ENCODE measurements around the gene SLC25A18.

The SLC25A18 gene

GRCh38 chr22:17581631-17582030, 18.3 kb downstream of the SLC25A18 start:
- Histone ChIP-seq H3K36me3 (ENCODE audit: low read depth) (no peaks in the 10 kb centered on the region), H3K9me3 (ENCODE audit: severe bottlenecking) (no peaks in the 10 kb centered on the region), H3K27ac (ENCODE audit: poor library complexity, severe bottlenecking) (no peak overlapping the region), H3K4me3 (ENCODE audit: severe bottlenecking) (no peak overlapping the region), H3K4me1 (ENCODE audit: insufficient read depth, poor library complexity, severe bottlenecking) (peaks cover 4% of the 10 kb centered on the region), H3K27me3 (ENCODE audit: insufficient read depth, poor library complexity, severe bottlenecking) (no peaks in the 10 kb centered on the region)
- DNase-seq (ENCODE audit: low spot score) (no peak), ATAC-seq (ENCODE audit: low read depth) (no peak)
- TF ChIP-seq, protein P1, sequence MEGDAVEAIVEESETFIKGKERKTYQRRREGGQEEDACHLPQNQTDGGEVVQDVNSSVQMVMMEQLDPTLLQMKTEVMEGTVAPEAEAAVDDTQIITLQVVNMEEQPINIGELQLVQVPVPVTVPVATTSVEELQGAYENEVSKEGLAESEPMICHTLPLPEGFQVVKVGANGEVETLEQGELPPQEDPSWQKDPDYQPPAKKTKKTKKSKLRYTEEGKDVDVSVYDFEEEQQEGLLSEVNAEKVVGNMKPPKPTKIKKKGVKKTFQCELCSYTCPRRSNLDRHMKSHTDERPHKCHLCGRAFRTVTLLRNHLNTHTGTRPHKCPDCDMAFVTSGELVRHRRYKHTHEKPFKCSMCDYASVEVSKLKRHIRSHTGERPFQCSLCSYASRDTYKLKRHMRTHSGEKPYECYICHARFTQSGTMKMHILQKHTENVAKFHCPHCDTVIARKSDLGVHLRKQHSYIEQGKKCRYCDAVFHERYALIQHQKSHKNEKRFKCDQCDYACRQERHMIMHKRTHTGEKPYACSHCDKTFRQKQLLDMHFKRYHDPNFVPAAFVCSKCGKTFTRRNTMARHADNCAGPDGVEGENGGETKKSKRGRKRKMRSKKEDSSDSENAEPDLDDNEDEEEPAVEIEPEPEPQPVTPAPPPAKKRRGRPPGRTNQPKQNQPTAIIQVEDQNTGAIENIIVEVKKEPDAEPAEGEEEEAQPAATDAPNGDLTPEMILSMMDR (IDR thresholded peaks at IDR 0.05; ENCODE audit: poor library complexity, severe bottlenecking), result no peak

GRCh38 chr22:17583151-17583550, 19.9 kb downstream of the SLC25A18 start:
- TF ChIP-seq, protein P1 (IDR thresholded peaks at IDR 0.05; ENCODE audit: poor library complexity, severe bottlenecking), result no peak
- no peaks in the 10 kb centered on the region for H3K4me1 ChIP-seq (ENCODE audit: insufficient read depth, poor library complexity, severe bottlenecking)

GRCh38 chr22:17586831-17587440, 23.6 kb downstream of the SLC25A18 start:
- no peak for ATAC-seq (ENCODE audit: low read depth)
- TF ChIP-seq, protein P1 (IDR thresholded peaks at IDR 0.05; ENCODE audit: poor library complexity, severe bottlenecking), result no peak
- no peaks in the 10 kb centered on the region for H3K4me1 ChIP-seq (ENCODE audit: insufficient read depth, poor library complexity, severe bottlenecking)
- no peak overlapping the region for H3K27ac ChIP-seq (ENCODE audit: poor library complexity, severe bottlenecking)
- H3K9me3 ChIP-seq (ENCODE audit: severe bottlenecking), result no peaks in the 10 kb centered on the region
- no peak overlapping the region for H3K4me3 ChIP-seq (ENCODE audit: severe bottlenecking)
- peaks cover 11% of the 10 kb centered on the region for H3K36me3 ChIP-seq (ENCODE audit: low read depth)
- no peaks in the 10 kb centered on the region for H3K27me3 ChIP-seq (ENCODE audit: insufficient read depth, poor library complexity, severe bottlenecking)
- no peak for DNase-seq (ENCODE audit: low spot score)

More at GRCh38 chr22:17583151-17583550, 19.9 kb downstream of the SLC25A18 start:
- H3K9me3 ChIP-seq (ENCODE audit: severe bottlenecking), result no peaks in the 10 kb centered on the region
- H3K27me3 ChIP-seq (ENCODE audit: insufficient read depth, poor library complexity, severe bottlenecking), result no peaks in the 10 kb centered on the region
- no peak for DNase-seq (ENCODE audit: low spot score)
- ATAC-seq (ENCODE audit: low read depth), result no peak
- H3K36me3 ChIP-seq (ENCODE audit: low read depth), result no peaks in the 10 kb centered on the region
- H3K27ac ChIP-seq (ENCODE audit: poor library complexity, severe bottlenecking), result no peak overlapping the region
- no peak overlapping the region for H3K4me3 ChIP-seq (ENCODE audit: severe bottlenecking)

DNA sequence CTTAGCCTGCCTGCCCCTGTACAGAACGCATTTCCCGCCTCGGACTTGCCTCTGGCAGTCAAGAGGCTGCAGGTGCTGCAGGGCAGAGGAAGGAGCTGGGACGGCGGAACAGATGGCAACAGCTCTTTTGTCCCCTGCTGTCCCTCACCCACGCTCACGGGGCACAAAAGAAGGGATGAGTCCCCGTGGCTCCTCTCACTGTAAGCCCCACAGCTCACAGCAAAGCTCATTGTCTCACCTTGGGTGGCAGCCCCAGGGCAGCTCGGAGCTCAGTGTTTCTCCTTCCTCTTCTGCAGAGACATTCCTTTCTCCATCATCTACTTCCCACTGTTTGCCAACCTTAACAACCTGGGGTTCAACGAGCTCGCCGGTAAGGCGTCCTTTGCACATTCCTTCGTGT, 24.3 kb downstream of the SLC25A18 start:
- Histone ChIP-seq H3K27me3 (ENCODE audit: insufficient read depth, poor library complexity, severe bottlenecking) (no peaks in the 10 kb centered on the region), H3K4me3 (ENCODE audit: severe bottlenecking) (no peak overlapping the region), H3K27ac (ENCODE audit: poor library complexity, severe bottlenecking) (no peak overlapping the region), H3K4me1 (ENCODE audit: insufficient read depth, poor library complexity, severe bottlenecking) (no peaks in the 10 kb centered on the region), H3K36me3 (ENCODE audit: low read depth) (peaks cover 17% of the 10 kb centered on the region), H3K9me3 (ENCODE audit: severe bottlenecking) (no peaks in the 10 kb centered on the region)
- ATAC-seq (ENCODE audit: low read depth) (no peak), DNase-seq (ENCODE audit: low spot score) (no peak)
- TF ChIP-seq, protein P1 (IDR thresholded peaks at IDR 0.05; ENCODE audit: poor library complexity, severe bottlenecking), result no peak

DNA sequence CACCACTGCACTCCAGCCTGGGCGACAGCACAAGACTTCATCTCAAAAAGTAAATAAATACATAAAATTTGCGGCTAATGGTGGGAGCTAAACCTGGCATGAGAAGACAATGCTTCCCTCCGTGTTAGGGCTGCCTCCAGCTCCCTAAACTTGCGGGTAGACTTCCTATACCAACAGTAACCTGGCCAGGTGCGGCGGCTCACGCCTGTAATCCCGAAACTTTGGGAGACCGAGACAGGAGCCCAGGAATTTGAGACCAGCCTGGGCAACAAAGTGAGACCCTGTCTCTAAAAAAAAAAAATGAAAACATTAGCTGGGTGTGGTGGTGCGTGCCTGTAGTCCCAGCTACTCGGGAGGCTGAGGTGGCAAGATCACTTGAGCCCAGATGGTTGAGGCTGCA, 25.3 kb downstream of the SLC25A18 start:
- Histone ChIP-seq H3K27ac (ENCODE audit: poor library complexity, severe bottlenecking) (no peak overlapping the region), H3K4me1 (ENCODE audit: insufficient read depth, poor library complexity, severe bottlenecking) (no peaks in the 10 kb centered on the region)
- TF ChIP-seq, protein P1 (IDR thresholded peaks at IDR 0.05; ENCODE audit: poor library complexity, severe bottlenecking), result no peak

More for the DNA sequence above, 25.3 kb downstream of the SLC25A18 start:
- no peak for ATAC-seq (ENCODE audit: low read depth)
- no peak for DNase-seq (ENCODE audit: low spot score)
- peaks cover 25% of the 10 kb centered on the region for H3K36me3 ChIP-seq (ENCODE audit: low read depth)
- no peaks in the 10 kb centered on the region for H3K9me3 ChIP-seq (ENCODE audit: severe bottlenecking)
- H3K27me3 ChIP-seq (ENCODE audit: insufficient read depth, poor library complexity, severe bottlenecking), result no peaks in the 10 kb centered on the region
- no peak overlapping the region for H3K4me3 ChIP-seq (ENCODE audit: severe bottlenecking)

Data from RWPE2 (cell line).